Esophagus muscularis mucosa (tissue), 4 donors: ENCODE results near the gene MYOF.

Source experiments
- CTCF ChIP-seq, 3 experiments: fragments of 200-600 bp in 2 of 3; fragments of 450-650 bp in 1 of 3; sonication (generic) in 2 of 3; IDR thresholded peaks; one replicate each; pipeline ENCODE4 v1.5.1; 2017 to 2019; ENCODE audit warnings: antibody characterized with exemption in 3 of 3, mild to moderate bottlenecking in 2 of 3, moderate library complexity in 1 of 3
- EP300 ChIP-seq: sonication (generic); formaldehyde crosslinking; IDR thresholded peaks from one replicate; pipeline ENCODE4 v1.6.1; 2017; ENCODE audit warnings: antibody characterized with exemption
- POLR2A ChIP-seq: fragments of 450-650 bp; IDR thresholded peaks from one replicate; pipeline ENCODE4 v1.6.1; 2017; ENCODE audit warnings: antibody characterized with exemption, moderate library complexity, mild to moderate bottlenecking, low read depth

GRCh38 chr10:93447019-93447418 lies 35.1 kb downstream of the MYOF start:
- TF ChIP-seq POLR2A, result no peak
- no peak for TF ChIP-seq CTCF (IDR thresholded peaks at IDR 0.05)
- TF ChIP-seq EP300, result no peak
